ENCODE results near the gene TRPM2. TPM values are rescaled to one million over a fixed set of nuclear protein-coding genes. Genes with fewer than 3 reads are reported as not detected.
A peak's percentile ranks its signal among the peaks of the same experiment; 100 is the strongest.

The TRPM2 gene
- polyA plus RNA-seq, 5 donors = 0.93 to 2.4 (median 1.6) TPM

DNA sequence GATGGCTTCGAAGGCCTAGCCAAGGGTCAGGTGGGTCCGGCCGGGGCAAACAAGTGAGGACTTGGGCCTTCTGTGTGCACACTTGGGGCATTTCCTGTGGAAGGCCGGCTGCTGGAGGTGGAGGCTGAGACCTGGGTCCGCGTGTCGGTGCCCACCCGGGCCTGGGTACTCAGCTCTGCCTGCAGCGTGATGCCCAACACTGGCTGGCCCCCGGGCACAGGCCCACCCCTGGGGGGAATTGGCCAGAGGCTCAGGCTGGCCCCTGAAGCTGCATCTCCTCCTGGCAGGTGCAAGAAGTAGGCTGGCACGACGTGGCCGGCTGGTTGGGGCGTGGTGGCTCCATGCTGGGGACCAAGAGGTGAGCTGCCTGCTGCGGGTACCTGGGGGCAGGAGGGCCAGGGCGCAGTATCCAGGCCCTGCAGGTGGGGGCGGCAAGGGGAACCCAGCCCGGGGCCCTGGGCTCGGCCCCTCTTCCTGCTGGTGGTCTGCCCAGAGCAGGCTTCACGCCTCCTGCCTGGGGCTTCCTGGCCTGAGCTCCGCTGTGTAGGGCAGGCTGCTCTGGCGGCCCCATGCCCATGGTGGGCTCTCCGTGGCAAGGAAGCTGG, 31.5 kb upstream of the TRPM2 start:
- DNase-seq = no peak

DNA sequence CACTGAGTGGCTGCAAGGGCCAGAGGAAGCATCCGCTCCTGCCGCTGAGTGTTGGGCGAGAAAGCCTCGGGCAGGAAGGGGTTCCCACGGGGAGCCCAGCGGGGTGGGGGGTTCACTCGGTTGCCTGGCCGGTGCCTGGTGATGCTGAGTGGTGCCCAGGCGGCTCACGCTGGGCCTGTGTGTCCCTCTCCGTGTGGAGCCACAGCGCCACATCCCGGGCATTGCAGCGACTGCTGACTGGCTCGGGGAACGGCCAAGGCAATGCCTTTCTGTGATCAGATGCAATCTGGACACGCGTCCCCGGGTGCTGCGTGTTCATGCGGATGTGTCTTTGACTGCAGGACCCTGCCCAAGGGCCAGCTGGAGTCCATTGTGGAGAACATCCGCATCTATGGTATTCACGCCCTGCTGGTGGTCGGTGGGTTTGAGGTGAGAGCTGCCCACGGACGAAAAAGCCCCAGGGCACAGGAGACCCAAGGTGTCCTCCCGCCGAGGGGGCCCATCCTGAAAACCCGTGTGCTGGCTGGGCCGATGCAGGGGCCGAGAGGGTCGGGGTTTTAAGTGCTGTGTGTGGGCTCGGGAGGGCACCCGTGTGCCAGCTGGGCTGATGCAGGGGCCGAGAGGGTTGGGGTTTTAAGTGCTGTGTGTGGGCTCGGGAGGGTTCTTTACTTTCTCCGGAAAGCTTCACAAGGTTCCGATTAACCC, 30.6 kb upstream of the TRPM2 start:
- DNase-seq = no peak

DNA sequence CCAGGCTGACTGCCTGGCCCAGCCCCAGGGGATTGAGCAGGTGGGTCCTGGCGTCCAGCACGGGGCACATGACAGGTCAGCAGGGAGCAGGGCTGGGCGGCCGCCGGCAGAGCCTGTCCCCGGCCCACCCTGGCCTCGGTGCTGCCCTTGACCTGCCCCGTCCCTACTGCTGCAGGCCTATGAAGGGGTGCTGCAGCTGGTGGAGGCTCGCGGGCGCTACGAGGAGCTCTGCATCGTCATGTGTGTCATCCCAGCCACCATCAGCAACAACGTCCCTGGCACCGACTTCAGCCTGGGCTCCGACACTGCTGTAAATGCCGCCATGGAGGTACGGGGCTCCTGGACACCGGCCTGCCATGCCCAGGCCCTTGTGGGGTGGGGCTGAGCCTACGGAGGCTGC, 29.8 kb upstream of the TRPM2 start:
- no peak for DNase-seq

DNA sequence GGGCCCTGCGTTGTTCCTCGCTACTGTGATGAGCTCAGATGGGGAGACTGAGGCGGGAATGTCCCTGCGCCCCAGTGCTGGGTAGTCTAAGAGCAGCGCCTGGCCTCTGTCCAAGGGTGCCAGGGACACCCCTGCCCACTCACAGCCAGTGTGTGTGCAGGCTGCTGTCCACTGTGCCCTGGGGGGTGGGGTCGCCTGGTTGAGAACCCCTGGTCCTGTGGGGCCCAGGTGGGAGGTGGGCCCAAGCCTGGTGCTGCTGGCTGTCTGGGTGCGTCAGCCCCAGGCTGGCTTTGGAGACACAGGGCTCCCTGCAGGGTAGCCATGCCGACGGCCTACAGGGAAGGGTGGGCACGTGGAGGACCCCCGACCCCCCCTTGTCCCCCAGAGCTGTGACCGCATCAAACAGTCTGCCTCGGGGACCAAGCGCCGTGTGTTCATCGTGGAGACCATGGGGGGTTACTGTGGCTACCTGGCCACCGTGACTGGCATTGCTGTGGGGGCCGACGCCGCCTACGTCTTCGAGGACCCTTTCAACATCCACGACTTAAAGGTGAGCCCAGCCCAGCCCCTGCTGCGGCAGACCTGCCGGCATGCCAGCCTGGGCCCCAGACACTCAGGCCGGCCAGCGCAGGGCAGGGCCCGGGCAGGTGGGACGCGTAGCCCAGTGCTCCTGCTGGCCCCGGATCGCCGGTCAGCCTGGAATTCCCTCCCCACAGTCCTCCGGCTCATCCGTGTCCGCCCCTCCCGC, 29.1 kb upstream of the TRPM2 start:
- DNase-seq = no peak

DNA sequence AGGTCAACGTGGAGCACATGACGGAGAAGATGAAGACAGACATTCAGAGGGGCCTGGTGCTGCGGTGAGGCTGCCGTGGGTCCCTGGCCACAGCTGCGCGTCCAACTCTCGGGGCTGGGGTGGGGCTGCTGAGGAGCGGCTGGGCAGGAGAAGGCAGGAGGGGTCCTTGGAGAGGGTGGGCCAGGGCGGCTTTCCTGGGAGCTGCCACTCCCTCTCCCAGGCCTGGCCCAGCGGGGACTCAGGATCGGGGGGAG, 28.6 kb upstream of the TRPM2 start:
- no peak for DNase-seq

DNA sequence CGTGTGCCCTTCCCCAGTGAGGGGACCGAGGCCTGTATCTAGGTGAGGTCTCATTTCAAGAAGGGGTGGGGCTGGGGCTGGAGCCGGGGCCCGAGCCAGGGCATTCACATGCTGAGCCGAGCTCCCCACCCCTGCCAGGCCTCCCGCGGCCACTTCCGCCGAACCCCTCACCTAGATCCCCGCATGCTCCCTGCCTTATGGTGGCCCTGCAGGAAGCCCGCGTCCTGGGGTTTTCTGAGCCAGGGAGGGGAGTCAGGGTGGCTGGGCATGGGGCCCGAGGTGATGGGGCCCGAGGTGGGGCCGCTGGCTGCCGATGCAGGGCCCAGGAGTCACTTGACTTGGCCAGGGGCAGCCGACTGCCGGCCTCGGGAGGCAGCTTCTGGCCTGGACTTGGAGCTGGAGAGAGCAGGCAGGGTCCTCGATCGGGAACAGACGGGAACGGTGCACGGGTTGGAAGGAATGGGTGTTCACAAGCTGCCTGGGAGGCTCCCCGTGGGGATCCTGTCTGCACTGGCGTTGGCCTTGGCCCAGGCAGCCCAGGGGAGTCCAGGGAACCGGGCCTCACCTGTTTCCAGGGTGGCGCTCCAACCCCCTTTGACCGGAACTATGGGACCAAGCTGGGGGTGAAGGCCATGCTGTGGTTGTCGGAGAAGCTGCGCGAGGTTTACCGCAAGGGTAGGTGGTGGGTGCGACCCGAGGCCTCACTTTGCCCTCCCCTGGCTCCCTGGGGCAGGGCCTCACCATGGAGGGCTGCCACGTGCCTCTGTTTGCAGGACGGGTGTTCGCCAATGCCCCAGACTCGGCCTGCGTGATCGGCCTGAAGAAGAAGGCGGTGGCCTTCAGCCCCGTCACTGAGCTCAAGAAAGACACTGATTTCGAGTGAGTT, 27.8 kb upstream of the TRPM2 start:
- DNase-seq = no peak

DNA sequence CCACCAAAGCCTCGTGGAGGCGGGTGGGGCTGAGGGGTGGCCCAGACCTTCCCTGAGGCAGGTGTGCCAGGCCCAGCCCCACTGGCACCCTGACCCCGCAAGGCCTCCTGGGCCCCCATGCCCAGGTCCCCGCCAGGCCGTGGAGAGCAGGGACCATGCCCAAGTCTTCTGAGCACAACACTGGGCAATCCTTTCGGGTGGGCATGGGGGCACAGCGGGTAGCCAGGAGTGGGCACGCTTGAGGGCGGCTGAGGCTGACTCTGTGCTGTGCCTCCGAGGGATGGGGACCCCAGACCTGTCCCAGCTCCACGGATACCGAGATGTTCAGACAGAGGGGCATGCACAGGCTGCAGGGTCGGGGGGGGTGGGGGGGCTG, 27.2 kb upstream of the TRPM2 start:
- DNase-seq = no peak

DNA sequence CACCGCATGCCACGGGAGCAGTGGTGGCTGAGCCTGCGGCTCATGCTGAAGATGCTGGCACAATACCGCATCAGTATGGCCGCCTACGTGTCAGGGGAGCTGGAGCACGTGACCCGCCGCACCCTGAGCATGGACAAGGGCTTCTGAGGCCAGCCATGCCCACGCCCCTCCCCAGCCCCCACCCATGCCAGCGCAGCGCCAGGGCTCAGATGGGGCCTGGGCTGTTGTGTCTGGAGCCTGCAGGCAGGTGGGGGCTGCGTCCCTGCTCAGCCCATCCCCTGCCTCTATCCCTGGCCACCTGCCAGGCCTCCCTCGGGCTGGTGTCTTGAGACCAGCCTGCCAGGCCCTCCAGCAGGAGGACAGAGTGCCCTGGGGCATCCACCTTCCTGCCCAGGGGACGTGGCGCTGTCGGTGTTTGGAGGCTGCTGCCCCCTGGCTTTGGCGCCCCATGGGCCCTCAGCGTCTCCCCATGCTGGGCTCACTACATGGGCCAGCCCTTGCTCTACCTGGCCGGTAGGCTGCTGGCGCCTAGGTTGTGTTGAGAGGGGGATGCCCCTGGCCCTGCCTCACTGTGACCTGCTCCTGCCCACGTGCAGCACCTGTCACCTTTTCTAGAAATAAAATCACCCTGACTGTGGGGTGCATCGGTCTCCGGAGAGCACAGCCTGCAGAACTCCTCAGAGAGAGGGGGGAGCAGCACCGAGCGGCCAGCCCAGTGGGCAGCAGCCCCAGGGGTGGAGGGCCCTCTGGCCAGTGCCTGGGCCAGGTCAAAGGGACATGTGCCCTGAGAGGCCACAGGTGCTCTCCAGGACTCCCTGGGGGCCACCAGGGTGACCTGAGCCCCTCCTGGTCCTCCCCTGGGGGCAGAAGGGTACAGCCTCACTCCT, 26.5 kb upstream of the TRPM2 start:
- no peak for DNase-seq

DNA sequence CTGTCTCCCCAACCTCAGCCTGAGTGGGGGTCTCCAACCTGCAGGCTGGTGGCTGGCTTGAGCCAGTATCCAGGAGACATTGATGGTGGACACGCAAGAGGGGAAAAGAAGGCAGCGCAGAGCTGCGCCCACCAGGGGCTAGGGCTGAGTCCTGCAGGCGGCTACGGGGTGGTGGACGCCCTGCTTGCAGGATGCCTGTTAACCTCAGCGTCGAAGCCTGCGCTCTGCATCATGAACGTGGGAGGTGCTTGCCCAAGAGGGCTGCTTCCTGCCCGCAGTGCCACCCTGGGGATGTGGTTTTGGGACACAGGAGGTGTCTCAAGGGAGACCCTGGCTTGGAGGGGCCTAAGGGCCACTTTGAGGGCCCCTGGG, 25.8 kb upstream of the TRPM2 start:
- no peak for DNase-seq

DNA sequence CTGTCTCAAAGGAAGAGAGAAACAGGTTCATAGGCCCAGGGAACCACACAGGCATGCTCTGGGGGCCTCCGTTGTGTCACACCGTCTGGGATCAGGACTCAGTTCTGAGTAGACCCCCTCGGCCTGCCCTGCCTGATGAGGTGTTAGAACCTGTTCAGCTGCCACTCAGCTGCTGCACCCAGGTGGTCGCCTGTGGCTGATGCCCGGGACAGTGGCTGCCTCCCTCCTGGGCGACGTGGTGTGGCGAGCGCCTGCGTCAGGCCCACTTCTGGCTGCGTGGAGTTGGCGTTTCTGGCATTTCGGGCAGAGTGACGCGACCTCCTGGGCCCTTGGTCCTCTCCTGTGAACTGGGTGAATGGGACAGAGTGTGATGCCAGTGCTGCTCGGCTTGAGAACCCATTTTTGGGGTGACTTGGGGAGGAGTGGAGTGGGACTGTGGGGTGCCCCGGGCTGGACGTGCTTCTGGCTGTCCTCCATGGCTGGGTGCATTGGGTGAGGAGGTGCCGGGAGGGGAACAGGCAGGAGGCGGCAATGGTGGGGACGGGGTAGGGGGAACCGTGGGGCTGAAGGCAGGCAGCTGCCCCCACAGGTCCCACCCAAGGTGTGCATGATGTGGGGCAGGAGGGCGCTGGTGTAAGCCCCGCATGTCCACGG, 25.1 kb upstream of the TRPM2 start:
- DNase-seq = no peak

DNA sequence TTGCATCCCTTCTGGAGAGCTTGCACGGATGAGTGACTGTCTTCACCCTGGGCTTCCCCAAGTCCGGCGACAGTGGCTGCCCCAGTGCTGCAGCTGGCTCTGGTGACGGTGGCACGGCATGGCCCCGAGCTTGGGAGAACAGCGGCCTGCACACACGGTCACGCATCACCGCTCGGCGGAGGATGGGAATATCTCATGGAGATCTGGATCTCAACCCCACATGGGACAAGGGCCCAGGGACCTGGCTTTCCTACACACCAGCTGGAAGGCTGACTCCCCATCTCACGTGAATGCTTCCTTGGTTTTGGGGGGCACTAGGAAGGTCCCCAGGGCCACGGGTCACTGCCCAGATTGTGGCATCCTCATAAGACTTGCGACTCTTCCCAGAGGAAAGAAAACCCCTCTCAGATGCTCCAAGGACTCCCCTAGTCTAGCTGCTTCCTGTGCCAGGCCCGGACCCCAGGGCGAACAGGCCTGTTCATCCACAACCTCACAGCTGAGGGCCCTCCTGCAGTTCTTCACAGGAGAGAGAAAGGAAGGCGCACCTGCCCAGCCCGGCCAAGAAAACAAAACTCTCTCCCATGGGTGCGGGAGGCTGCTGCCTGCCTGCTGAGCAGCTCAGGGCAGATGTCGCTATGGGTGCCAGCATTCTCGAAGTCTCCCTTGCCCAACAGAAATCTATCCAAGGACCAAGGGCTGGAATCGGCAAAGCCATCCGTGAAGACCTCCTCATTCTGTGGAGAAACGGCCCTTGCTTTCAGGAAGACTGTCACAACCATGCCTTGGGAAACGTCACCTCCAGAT, 24.1 kb upstream of the TRPM2 start:
- no peak for DNase-seq

DNA sequence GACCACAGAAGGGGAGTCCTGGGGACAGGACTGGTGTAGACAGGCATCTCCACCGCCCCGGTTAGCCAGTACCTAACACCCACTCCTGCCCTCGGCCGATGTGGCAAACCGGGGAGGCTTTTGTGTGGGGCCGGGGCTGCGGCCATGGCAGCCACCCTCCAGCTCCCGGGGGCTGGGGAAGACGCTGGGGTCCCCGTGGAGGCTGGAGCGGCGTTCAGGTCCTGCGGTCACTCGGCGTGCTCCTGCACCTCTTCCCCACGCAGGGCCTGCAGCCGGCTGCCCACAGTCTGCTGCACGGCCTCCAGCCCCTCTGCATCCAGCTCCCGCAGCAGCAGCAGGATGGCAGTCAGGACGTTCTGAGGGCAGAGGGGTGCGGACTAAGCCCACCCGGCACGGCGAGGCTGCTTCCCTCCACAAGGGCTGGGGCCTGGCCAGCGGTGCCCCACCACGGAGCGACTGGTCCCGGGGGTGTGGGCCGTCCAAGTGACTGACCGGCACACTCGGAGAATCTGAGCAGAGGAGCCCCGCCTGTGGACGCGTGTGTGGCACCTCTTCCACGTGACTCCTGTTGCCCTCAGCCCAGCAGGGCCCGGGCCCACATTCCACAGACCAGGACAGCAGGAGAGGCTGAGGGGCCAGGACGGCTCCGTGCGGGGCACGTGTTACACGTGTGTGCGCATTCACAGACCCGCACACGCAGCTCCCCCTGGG, 23.3 kb upstream of the TRPM2 start:
- no peak for DNase-seq

DNA sequence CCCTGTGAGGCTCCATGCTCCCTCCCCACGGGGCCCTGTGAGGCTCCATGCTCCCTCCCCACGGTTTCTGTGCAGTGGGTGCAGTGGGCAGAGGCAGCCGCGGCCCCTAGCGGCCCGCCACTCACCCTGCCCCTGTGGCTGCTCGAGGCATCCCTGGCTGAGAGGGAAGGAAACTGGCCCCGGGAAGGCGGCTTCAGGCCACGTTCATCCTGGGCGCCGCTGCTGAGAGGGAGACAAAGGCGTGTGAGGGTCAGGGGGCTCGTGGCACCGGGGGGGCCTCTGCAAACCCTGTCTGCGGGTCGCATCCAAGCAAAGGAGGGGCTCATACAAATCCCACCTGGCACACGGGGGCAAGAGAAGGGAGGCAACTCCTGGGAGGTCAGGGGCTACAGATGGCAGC, 22.7 kb upstream of the TRPM2 start:
- no peak for DNase-seq

DNA sequence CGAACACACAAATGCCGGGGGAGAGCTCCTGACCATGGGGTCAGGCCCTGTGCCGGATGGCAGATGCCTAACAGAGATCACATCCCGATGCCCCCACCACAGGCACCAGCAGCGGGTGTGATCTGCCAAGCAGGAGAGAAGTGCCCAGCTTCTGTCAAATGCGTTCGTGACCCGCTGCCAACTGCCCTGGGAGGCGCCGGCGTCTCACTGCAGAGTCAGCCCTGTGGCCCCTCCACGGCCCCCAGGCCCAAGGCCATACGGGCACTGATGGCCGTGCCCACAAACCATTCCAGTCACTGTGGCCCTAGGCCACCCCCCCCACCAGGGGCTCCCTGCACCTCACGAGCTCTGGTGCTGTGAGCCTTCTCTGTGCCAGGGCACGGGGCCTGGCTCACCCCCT, 22.2 kb upstream of the TRPM2 start:
- no peak for DNase-seq

DNA sequence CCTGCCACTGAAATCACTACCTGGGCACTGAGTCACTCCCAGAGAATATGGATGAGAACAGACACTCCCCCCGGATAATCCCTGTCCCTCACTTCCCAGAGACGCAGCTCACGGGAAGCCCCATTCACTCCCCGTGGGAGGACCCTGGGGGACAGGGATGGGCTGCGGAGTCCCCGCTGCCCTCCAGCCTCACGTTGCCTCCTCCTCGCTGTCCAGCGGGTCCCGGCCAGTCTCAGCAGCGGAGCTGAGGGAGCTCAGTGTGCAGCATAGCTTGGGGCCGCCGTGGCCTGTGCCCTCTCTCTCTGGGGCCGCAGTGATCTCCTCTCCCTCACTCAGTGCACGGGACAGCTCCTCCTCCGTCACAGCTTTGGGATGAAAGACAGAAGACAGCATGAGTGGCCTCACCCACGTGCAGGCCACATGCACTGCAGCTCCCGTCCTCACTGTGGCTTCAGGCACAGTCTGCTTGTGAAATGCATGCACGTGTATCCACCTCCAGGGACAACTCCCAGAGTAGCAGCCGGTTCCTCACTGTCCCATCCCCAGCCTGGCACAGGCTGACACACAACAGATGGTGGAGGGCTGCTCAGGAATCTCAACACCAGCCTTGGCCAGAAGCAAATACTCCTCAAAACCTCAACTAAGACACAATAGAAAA, 21.6 kb upstream of the TRPM2 start:
- no peak for DNase-seq

DNA sequence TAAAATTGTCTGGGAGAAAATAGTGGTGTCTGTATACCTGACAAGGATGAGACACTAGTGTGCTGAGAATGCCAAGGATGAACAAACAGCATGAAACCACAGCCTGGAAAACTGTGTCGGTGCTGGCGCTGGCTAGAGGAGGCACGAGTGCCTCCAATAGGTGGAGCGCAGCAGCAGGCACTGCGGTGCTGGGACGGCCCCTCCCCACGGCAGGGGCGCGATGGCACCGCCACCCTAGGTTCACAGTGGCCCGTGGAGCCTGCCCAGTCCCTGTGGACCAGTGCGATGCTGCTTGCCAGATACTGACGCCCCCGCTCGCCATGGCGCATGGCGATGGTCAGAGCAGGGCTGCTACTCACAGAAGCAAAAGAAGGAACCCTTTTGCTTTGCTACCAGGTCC, 21.0 kb upstream of the TRPM2 start:
- DNase-seq = no peak

DNA sequence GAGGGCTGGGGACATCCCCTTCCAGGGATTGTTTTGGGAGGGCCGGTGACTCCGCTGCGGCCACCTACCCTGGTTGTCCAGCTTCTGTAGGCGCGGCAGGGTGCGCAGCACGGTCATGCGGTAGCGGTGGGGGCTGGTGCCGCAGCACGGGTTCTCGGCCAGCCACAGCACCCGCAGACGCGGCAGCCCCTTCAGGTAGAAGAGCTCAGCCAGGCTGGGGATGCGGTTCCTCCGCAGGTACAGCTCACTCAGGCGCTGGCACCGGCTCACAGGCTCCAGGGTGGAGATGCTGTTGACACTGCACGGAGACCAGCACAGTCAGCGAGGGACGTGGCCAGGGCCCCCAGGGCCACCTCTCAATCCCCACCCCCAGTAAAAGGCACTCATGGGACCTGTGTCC, 20.5 kb upstream of the TRPM2 start:
- DNase-seq = no peak

DNA sequence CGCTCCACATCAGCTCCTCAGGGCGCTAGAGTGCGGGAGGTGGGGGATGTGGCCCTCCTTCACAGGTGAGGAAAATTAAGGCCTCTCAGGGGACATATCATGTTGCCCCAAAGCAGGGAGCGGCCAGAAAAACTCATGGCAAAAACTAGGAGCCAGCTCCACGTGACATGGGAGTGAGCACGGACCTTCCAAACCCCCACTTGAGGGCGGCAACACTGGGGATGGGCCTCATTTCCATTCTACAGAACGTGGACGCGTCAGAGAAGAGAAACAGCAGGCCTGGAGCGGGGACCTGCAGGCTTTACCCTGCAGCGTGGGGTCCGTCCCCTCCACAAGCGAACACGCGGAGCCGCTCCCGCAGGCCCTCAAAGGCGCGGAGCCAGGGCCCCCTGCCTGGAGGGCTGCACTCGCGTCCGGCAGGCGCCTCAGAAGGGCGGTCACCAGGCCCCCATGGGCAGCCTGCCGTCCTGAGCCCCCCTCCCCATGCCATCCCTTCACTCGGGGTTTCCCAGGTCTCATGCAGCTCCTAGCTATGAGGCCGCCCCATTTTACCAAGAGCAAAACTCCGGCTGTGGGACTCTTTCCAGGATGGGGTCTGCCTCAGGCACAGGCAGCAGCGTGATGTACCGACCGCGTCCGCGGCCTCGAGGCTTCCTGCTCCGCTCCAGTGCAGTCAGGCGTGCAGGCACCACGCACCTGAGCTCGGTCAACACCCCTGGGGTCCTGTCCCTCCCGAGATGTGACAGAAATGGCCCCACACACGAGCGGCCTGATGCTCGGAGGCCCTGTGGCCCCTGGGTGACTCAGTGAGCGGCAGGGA, 19.7 kb upstream of the TRPM2 start:
- DNase-seq = peak in 1 of 2 donors; percentile 16
